Measurements from ENCODE around the gene DAW1.

DAW1 gene

GRCh38 chr2:227862227-227862740, 9.1 kb upstream of the DAW1 start:
- DNase-seq (ENCODE audit: low spot score), result peak; percentile 36

GRCh38 chr2:227862741-227863588, 8.5 kb upstream of the DAW1 start:
- peak; percentile 39 for DNase-seq (ENCODE audit: low spot score)

- DNase-seq (ENCODE audit: low spot score), result no peak
These were observed 7.2 kb upstream of the DAW1 start for GRCh38 chr2:227864161-227864756.

- no peak for DNase-seq (ENCODE audit: low spot score)
These were observed 6.1 kb upstream of the DAW1 start for GRCh38 chr2:227865291-227865690.

DNA sequence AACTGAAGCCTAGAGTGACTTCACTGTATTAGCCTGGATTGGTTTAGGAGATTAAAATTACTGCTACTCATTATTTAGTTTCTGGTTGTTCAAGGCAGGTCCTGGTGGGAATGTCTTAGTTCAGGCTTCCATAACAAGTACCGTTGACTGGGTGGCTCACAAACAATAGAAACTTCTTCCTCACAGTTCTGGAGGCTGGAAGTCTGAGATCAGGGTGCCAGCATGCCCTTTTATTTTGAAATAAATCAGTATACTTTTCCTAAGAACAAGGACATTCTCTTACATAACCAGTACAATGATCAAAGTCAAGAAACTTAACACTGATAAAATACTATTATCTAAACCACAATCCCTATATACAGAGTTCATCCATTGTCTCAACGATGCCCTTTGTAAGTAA, 4.0 kb upstream of the DAW1 start:
- DNase-seq (ENCODE audit: low spot score), result no peak

- no peak for DNase-seq (ENCODE audit: low spot score)
These were observed 589 bp upstream of the DAW1 start for GRCh38 chr2:227870710-227871374.

- no peak for DNase-seq (ENCODE audit: low spot score)
These were observed 1.2 kb downstream of the DAW1 start for GRCh38 chr2:227872676-227873075.

DNA sequence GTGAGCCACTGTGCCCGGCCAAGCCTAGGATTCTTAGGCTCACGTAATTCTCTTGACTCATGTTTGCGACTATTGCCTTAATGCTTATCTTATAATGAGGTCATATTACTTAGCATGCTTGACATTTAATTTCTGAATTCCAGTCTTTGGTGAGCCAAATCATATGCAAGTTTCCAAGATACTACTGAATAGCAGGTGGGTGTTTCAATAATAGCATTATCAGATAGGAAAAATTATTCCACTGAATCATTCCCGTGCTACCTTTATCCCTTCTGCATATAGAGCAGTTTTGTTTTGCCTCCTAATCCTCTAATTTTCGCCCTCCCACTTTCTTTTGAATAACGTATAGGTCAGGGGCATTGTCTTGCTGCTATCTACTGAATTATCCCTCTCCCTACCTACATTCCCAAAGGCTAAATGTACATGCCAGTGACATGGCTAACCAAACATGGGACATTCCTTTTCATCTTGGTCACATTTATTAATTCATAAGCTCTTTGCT, 4.9 kb downstream of the DAW1 start:
- DNase-seq (ENCODE audit: low spot score), result no peak

DNA sequence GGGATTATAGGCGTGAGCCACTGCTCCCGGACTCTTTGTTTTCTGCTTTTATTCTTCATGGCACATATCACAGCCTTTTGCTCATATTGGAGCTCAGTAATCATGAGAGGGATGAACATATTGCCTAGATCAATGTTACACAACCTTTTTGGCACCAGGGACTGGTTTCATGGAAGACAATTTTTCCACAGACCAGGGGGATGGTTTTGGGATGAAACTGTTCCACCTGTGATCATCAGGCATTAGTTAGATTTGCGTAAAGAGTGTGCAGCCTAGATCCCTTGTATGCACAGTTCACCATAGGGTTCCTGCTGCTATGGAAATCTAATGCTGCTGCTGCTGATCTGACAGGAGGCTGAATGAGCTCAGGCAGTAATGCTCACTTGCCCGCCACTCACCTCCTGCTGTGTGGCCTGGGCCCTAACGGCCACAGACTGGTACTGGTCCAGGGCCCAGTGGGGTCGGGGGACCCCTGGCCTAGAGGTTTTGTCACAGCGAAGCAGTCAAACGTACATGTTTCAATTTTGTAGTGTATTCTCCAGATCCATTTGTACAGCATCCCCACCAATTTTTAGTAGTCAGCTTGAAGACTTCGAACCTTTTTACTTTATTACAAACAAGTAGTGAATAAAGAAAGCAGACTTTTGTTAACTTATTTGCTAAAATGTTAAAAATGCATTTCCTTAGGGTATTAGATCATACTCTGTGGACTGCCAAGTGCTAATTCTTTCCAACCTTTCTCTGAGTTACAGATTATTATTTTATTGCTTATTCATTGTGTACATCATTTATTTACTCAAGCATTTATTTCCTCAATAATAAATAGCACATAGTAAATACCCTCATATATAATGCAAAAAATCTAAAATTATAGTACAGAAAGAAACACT, 6.2 kb downstream of the DAW1 start:
- no peak for DNase-seq (ENCODE audit: low spot score)

DNA sequence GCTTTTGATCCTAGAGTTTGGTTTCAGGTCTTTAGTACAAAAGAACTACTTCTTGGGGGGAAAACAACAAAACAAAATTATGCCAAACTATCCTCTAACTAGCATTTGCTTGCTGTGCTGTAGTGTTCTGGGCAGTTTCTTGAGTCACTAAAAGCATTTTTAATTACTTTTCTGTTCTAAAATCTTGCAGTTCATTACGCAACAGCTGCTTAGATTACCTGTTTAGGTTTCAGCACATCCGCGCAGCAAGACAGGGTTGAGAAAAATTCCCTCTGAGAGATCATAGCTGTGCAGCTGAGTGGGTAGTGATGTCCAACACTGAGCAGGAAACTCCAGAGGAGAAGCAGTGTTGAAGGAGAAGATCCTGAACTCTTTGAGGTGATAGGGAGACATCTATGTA, 9.0 kb downstream of the DAW1 start:
- DNase-seq (ENCODE audit: low spot score), result no peak

DNA sequence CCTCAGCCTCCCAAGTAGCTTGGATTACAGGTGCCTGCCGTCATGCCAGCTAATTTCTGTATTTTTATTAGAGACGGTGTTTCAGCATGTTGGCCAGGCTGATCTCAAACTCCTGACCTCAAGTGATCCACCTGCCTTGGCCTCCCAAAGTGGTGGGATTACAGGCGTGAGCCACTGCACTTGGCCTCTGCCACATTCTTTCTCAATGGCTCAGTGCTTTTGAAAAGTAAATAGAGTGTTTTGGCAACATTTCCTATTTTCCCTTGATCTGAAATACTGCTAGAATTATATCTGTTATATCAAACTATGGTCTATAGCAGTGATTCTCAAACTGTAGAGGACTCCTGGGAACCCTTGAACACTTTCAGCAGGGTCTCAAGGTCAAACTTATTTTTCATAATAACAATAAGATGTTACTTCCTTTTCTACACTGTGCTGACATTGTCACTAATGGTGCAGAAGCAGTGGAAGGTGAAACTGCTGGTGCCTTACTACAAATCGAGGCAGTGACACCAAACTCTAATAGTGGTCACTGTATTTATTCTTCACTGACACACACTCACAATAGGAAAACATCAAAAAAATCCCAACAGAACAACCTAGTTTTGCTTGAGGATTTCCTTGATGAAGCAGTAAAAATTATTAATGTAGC, 10.6 kb downstream of the DAW1 start:
- DNase-seq (ENCODE audit: low spot score), result no peak

GRCh38 chr2:227884511-227884947, 13.1 kb downstream of the DAW1 start:
- peak; percentile 74 for DNase-seq (ENCODE audit: low spot score)

GRCh38 chr2:227886149-227886548, 14.7 kb downstream of the DAW1 start:
- DNase-seq (ENCODE audit: low spot score), result no peak

GRCh38 chr2:227888289-227888688, 16.9 kb downstream of the DAW1 start:
- no peak for DNase-seq (ENCODE audit: low spot score)

DNA sequence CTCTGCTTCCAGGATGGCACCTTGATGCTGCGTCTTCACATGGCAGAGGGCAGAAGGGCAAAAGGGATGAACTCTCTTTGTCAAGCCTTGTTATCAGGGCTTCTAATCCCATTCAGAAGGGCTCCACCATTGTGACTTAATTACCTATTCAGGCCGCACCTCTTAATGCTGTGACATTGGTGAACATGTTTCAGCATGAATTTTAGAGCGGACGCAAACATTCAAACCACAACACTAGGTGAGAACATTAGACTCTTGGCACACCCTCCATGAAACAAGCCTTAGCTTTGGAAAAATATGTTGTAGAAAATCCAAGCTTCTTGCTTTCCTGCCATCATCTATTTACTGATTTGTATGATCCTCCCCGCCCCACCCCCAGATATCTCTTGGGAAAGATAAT, 17.9 kb downstream of the DAW1 start:
- no peak for DNase-seq (ENCODE audit: low spot score)

- DNase-seq (ENCODE audit: low spot score), result no peak
These were observed 19.2 kb downstream of the DAW1 start for GRCh38 chr2:227890495-227891079.

GRCh38 chr2:227891673-227892072, 20.2 kb downstream of the DAW1 start:
- no peak for DNase-seq (ENCODE audit: low spot score)

GRCh38 chr2:227903381-227903780, 31.9 kb downstream of the DAW1 start:
- DNase-seq (ENCODE audit: low spot score), result no peak

GRCh38 chr2:227906991-227907390, 35.6 kb downstream of the DAW1 start:
- no peak for DNase-seq (ENCODE audit: low spot score)

DNA sequence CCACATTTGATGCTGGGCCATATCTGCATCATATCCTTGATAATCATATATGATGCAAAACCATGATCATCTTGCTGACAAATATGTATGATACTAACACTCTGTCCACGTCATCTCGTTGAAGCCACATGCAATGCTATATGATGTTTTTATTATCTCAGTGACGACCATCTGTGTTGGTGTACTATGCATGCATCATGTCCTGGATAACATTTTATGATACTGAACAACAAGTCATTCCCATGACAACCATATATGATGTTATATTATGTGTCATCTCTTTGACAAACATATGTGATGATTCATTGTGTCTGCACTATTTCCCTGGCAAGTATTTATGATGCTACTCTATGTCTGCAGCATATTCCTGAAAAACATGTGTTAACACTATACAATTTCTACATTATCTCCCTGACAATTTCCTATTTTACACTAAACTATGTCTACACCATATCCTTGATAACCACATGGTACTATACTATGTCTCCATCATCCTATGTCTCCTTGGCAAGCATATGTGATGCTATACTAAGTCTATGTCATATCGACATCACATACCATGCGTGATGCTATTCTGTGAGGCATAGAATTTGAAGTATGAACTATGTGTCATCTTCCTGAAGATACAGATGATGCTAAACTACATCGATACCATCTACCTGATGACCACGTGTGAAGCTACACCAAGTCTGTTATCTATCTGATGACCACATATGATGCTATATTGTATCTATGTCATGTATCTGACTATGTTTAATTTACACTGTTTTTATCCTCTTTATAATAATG, 37.0 kb downstream of the DAW1 start:
- DNase-seq (ENCODE audit: low spot score), result no peak

Data from HuH-7 (cell line).